ENCODE results near the gene SFXN5.

DNA sequence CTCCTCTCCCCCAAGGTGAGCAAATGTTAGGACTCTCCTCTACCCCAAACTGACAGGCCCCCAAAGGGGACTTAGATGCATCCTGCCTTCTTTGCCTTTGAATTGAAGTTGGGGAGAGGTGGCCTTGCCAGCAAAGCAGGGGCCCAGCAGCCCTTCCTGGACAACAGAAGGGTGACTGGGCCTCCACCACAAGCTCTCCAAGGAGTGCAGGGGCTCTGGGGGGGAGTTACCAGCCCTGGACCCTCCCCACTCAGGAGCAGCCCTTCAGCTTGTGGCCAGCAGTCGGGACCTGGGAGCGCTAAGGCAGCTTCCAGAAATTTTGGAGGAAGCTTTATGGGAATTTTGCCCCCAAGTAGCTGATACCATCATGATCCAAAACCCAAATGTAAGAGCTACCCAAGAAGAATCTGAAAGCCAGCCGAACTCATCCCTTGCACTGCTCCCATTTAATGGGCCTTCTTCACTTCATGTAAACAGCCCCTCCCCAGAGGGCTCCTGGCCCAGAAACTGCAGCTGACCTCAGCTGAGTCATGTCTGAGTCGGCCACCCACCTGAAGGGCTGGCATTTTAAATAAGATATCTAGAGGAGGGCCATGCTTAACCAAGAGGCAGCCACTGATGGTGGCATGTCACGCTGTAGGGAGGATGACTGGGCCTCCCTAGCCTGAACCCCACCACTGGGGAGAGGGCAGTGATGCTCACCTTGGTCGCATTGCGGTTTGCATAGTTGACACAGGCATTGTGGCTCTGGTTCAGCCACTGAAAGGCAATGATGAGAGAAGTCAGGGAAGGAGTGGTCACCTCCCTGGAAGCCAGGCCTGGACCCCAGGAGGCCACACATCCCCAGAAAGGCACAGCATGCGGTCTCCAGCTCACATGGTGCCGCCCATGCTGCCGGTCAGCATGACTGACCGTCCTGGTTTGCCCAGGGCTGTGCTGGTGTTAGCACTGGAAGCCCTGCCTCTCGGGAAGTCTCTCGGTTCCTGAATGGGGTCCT lies 71.5 kb downstream of the SFXN5 start:
- TF ChIP-seq, protein P1, sequence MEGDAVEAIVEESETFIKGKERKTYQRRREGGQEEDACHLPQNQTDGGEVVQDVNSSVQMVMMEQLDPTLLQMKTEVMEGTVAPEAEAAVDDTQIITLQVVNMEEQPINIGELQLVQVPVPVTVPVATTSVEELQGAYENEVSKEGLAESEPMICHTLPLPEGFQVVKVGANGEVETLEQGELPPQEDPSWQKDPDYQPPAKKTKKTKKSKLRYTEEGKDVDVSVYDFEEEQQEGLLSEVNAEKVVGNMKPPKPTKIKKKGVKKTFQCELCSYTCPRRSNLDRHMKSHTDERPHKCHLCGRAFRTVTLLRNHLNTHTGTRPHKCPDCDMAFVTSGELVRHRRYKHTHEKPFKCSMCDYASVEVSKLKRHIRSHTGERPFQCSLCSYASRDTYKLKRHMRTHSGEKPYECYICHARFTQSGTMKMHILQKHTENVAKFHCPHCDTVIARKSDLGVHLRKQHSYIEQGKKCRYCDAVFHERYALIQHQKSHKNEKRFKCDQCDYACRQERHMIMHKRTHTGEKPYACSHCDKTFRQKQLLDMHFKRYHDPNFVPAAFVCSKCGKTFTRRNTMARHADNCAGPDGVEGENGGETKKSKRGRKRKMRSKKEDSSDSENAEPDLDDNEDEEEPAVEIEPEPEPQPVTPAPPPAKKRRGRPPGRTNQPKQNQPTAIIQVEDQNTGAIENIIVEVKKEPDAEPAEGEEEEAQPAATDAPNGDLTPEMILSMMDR (IDR thresholded peaks at IDR 0.05; ENCODE audit: insufficient read depth, low read length, poor library complexity, severe bottlenecking) = no peak
- TF ChIP-seq EZH2phosphoT487 (conservative IDR thresholded peaks at IDR 0.05; ENCODE audit: low read length) = no peak
